ENCODE measurements around the gene PCTP. TPM values are rescaled to one million over a fixed set of nuclear protein-coding genes. Genes with fewer than 3 reads are reported as not detected.

The PCTP gene
- total RNA-seq, 1 donor from 2014 or later = 15.4 TPM

DNA sequence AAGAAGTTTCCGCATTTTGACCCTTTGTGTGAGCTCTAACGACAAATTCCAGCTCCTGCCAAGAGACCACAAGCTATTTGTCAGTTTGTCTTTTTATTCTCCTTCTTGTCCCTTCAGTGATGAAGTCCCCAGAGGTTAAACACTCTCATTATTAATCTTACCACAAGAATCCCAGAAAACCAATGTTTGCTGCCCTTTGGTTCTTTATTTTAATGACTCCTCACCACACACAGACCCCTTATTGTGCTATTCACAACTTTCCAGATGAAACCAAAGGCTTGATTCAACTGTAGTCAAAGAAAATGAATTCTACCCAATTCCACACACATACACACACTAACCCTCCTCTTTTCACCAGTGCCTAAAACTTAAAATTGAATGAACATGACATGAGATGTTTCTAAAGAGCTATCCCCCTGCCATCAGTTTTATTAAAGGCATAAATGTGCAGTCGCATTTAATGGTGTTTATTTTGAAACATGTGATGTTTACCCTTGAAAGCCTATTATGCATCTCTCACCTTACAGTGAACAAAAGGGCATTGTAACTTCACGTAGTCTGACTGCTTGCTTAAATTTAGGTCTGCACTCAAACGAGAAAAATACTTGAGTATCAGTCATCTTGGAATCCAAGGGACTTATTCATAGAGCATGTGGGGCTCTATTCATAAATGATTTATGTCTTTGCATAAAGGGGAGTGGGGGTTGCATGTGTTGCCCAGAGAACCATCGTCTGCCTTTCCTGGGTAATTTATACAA lies 44.1 kb downstream of the PCTP start:
- Mint-ChIP-seq H3K27me3 (ENCODE audit: low read depth) (peaks cover 33% of the 10 kb centered on the region), H3K9me3 (peaks cover 2% of the 10 kb centered on the region), H3K36me3 (ENCODE audit: low read depth) (peaks cover 3% of the 10 kb centered on the region), H3K27ac (ENCODE audit: unreplicated experiment) (no peak overlapping the region), H3K4me1 (no peaks in the 10 kb centered on the region), H3K4me3 (no peak overlapping the region)
- TF ChIP-seq, protein P1, sequence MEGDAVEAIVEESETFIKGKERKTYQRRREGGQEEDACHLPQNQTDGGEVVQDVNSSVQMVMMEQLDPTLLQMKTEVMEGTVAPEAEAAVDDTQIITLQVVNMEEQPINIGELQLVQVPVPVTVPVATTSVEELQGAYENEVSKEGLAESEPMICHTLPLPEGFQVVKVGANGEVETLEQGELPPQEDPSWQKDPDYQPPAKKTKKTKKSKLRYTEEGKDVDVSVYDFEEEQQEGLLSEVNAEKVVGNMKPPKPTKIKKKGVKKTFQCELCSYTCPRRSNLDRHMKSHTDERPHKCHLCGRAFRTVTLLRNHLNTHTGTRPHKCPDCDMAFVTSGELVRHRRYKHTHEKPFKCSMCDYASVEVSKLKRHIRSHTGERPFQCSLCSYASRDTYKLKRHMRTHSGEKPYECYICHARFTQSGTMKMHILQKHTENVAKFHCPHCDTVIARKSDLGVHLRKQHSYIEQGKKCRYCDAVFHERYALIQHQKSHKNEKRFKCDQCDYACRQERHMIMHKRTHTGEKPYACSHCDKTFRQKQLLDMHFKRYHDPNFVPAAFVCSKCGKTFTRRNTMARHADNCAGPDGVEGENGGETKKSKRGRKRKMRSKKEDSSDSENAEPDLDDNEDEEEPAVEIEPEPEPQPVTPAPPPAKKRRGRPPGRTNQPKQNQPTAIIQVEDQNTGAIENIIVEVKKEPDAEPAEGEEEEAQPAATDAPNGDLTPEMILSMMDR (conservative IDR thresholded peaks at IDR 0.05) = no peak
- DNase-seq (ENCODE audit: low read depth, low spot score) = no peak

DNA sequence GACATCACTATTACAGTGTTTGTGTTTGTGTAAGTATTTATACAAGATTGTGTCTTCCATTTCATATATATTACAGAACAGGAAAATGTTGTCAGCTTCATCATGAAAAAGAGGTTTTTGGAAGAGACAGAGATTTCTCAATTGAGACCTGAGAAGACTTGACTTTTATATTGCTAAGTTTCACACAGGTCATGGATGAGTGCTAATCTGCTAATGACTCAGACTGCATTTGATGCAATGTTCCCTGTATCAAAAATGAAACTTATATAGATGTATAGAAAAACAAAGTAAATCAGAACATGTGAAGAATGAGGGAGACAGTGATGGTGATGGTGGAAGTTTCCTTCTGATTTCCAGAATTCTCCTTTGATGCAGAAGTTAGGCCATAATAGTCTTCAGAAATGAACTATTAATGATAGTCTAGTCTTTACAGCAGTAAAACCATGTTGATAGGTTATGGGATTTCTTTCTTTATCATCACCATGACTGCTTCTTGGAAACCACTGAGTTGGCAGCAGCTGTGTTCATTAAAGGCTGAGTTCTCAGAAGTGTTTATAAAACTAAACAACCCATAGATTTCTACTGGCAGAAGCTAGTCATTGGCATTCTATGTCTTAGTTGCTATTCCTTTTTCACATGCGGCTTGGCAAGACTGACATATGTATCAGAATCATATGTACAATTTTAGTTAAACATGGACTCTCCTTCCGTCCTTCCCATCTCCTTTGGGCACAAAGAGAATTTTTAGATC lies 56.1 kb downstream of the PCTP start:
- Mint-ChIP-seq H3K4me3 (no peak overlapping the region), H3K36me3 (ENCODE audit: low read depth) (peaks cover 2% of the 10 kb centered on the region), H3K27ac (ENCODE audit: unreplicated experiment) (no peak overlapping the region), H3K27me3 (ENCODE audit: low read depth) (peaks cover 67% of the 10 kb centered on the region), H3K9me3 (peaks cover 4% of the 10 kb centered on the region), H3K4me1 (no peaks in the 10 kb centered on the region)
- no peak for DNase-seq (ENCODE audit: low read depth, low spot score)
- TF ChIP-seq, protein P1 (conservative IDR thresholded peaks at IDR 0.05) = no peak

DNA sequence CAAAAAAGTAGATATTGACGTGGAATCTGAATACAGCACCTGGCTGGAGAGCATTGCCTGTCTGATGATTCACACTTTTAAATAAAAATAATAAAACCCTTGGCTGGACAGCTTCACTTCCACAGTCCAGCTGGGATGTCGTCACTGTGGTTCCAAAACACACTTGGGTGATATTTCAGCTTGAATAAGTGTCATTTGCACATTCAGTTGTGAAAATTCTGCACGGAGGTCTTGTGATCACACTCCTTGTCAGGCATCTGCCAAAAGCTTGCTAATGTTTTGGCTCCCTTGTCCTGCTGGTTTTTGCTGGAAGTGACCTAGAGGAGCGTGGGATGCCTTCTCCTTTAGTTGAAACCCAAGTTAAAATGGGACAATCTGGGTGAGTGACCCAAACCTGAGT lies 60.7 kb downstream of the PCTP start:
- peaks cover 70% of the 10 kb centered on the region for H3K27me3 Mint-ChIP-seq (ENCODE audit: low read depth)
- H3K36me3 Mint-ChIP-seq (ENCODE audit: low read depth) = no peaks in the 10 kb centered on the region
- no peaks in the 10 kb centered on the region for H3K9me3 Mint-ChIP-seq
- H3K4me3 Mint-ChIP-seq = no peak overlapping the region
- TF ChIP-seq, protein P1 (conservative IDR thresholded peaks at IDR 0.05) = no peak
- no peaks in the 10 kb centered on the region for H3K4me1 Mint-ChIP-seq
- DNase-seq (ENCODE audit: low read depth, low spot score) = no peak
- no peak overlapping the region for H3K27ac Mint-ChIP-seq (ENCODE audit: unreplicated experiment)

DNA sequence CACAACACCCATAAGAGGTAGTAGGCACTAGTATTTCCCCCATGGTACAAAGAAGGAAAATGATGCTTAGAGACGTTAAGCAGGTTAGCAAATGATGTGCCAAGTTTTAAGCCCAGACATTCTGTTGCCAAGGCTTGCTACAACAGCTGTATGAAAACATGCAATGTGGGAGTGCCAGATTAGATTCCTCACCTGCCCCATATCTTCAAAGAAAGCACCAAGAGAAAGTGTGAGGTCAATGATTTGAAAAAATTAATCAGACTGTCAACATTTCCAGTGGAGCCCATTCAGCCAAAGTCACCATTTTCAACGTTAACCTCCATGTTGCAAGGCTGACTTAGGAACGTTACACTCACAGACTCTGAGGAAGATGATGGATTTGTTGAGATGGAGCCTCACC lies 61.5 kb downstream of the PCTP start:
- no peak overlapping the region for H3K27ac Mint-ChIP-seq (ENCODE audit: unreplicated experiment)
- TF ChIP-seq, protein P1 (conservative IDR thresholded peaks at IDR 0.05) = no peak
- H3K36me3 Mint-ChIP-seq (ENCODE audit: low read depth) = no peaks in the 10 kb centered on the region
- no peak for DNase-seq (ENCODE audit: low read depth, low spot score)
- H3K4me1 Mint-ChIP-seq = no peaks in the 10 kb centered on the region
- H3K4me3 Mint-ChIP-seq = no peak overlapping the region
- H3K9me3 Mint-ChIP-seq = no peaks in the 10 kb centered on the region
- H3K27me3 Mint-ChIP-seq (ENCODE audit: low read depth) = peaks cover 69% of the 10 kb centered on the region

DNA sequence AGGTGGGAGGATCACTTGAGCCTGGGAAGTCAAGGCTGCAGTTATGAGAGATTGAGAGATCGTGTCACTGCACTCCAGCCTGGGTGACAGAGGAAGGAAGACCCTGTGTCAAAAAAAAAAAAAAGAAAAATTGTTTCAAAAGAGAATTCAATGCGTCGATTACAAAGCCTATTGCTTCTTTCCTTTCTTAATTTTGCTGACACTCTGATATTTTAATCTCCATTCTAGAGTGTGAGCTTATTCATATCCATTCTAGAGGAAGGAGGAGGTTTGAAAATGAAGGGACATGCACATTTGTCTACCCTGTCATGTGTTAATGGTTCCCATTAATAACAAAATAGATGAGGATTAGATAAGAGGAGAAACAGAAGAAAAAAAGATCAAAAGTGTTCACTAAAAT lies 63.1 kb downstream of the PCTP start:
- DNase-seq (ENCODE audit: low read depth, low spot score) = no peak
- TF ChIP-seq, protein P1 (conservative IDR thresholded peaks at IDR 0.05) = no peak
- Mint-ChIP-seq H3K4me3 (no peak overlapping the region), H3K4me1 (no peaks in the 10 kb centered on the region), H3K27ac (ENCODE audit: unreplicated experiment) (no peak overlapping the region), H3K36me3 (ENCODE audit: low read depth) (no peaks in the 10 kb centered on the region), H3K27me3 (ENCODE audit: low read depth) (peaks cover 74% of the 10 kb centered on the region), H3K9me3 (peaks cover 2% of the 10 kb centered on the region)

Data from neural crest cell (in vitro differentiated cells).